A549 (cell line): Measurements from ENCODE around the gene MTRFR. TPM values are rescaled to one million over a fixed set of nuclear protein-coding genes. Genes with fewer than 3 reads are reported as not detected.

Experiments used
- ATAC-seq, 2 experiments: fragments of 200-7000 bp in 1 of 2; fragments of >200 bp in 1 of 2; cut with Nextera tagmentation in 1 of 2; cut with Tn5 transposase in 1 of 2; 3 replicates each; pipeline versions ENCODE4 v1.8.0 to v1.9.1; 2018 to 2020; ENCODE audit warnings: mild to moderate bottlenecking in 1 of 2, moderate library complexity in 1 of 2
- CTCF ChIA-PET: fragments of 300-600 bp; sonication (Branson Sonifier 250); formaldehyde crosslinking; extraction: SDS; loops from one replicate; lab custom pipeline; 2021; ENCODE audit warnings: antibody characterized with exemption, inconsistent platforms; lab: Yijun Ruan, JAX
- POLR2A ChIA-PET: fragments of 350-600 bp; formaldehyde crosslinking; extraction: SDS; loops from one replicate; lab custom pipeline; 2021; ENCODE audit warnings: antibody characterized with exemption, inconsistent platforms; lab: Yijun Ruan, JAX
- DNase-seq, 2 experiments: peaks; one replicate each; pipeline versions ENCODE4 v3.0.0 to v3.0.0-alpha.2; 2011 to 2016; ENCODE audit warnings: low read depth in 1 of 2, low spot score in 1 of 2
- FAIRE-seq: peaks from 2 replicates; lab custom pipeline; 2011; peaks lifted over from hg19 to GRCh38; lab: Jason Lieb, UNC
- H3K27ac ChIP-seq, 2 experiments: fragments of >200 bp; sonication (Bioruptor Twin); formaldehyde crosslinking; 3 replicates each; pipeline ENCODE4 v1.5.1; 2016 to 2017
- H3K4me1 ChIP-seq: fragments of >200 bp; sonication (Bioruptor Twin); formaldehyde crosslinking; 3 replicates; pipeline ENCODE4 v1.6.1; 2016
- H3K4me2 ChIP-seq: fragments of >200 bp; sonication (Bioruptor Twin); formaldehyde crosslinking; 3 replicates; pipeline ENCODE4 v1.6.1; 2016
- H3K4me3 ChIP-seq: fragments of >200 bp; sonication (Bioruptor Twin); formaldehyde crosslinking; 3 replicates; pipeline ENCODE4 v1.5.1; 2016
- H3K9me3 ChIP-seq: fragments of >200 bp; sonication (Bioruptor Twin); formaldehyde crosslinking; 3 replicates; pipeline ENCODE4 v1.6.1; 2016
- ATOH8 ChIP-seq: fragments of 250-450 bp; sonication (Bioruptor Pico); IDR thresholded peaks from 2 replicates; pipeline ENCODE4 v1.5.0; 2020; ENCODE audit warnings: low read depth, mild to moderate bottlenecking, moderate library complexity
- CBX2 ChIP-seq: fragments of 200-600 bp; sonication (generic); IDR thresholded peaks from 2 replicates; pipeline ENCODE4 v1.6.1; 2016; ENCODE audit warnings: low read depth, mild to moderate bottlenecking, borderline replicate concordance
- CHD2 ChIP-seq: fragments of 150-350 bp; IDR thresholded peaks from 2 replicates; pipeline ENCODE4 v1.6.1; 2014; ENCODE audit warnings: low read length; ENCODE audit not compliant: partially characterized antibody
- CHD4 ChIP-seq: fragments of 200-600 bp; sonication (generic); IDR thresholded peaks from 2 replicates; pipeline ENCODE4 v1.6.1; 2016; ENCODE audit warnings: antibody characterized with exemption, mild to moderate bottlenecking, borderline replicate concordance
- FOSL2 ChIP-seq, 2 experiments: fragments of 450-650 bp in 1 of 2; fragments of >200 bp in 1 of 2; sonication (Bioruptor Twin) in 1 of 2; formaldehyde crosslinking; IDR thresholded peaks; 2 replicates each; pipeline versions ENCODE4 v1.5.0 to v1.6.1; 2016 to 2020; ENCODE audit warnings: mild to moderate bottlenecking in 1 of 2, moderate library complexity in 1 of 2
- FOXS1 ChIP-seq: fragments of 250-450 bp; sonication (Bioruptor Pico); IDR thresholded peaks from 2 replicates; pipeline ENCODE4 v1.5.0; 2020; ENCODE audit warnings: mild to moderate bottlenecking, moderate library complexity
- GATA3 ChIP-seq: IDR thresholded peaks from 2 replicates; pipeline ENCODE4 v1.6.1; 2012; ENCODE audit warnings: borderline replicate concordance
- HMGXB4 ChIP-seq: fragments of 250-450 bp; sonication (Bioruptor Pico); IDR thresholded peaks from 2 replicates; pipeline ENCODE4 v1.5.0; 2021; ENCODE audit warnings: mild to moderate bottlenecking, moderate library complexity, borderline replicate concordance
- HOXA7 ChIP-seq: fragments of 250-450 bp; sonication (Bioruptor Pico); IDR thresholded peaks from 2 replicates; pipeline ENCODE4 v1.5.0; 2020; ENCODE audit warnings: mild to moderate bottlenecking, moderate library complexity
- HOXB13 ChIP-seq: fragments of 250-450 bp; sonication (Bioruptor Pico); IDR thresholded peaks from 2 replicates; pipeline ENCODE4 v1.5.0; 2020; ENCODE audit warnings: low read depth, mild to moderate bottlenecking, moderate library complexity
- KDM1A ChIP-seq: fragments of 200-600 bp; sonication (generic); IDR thresholded peaks from 2 replicates; pipeline ENCODE4 v1.6.1; 2016; ENCODE audit warnings: low read depth, mild to moderate bottlenecking
- MAZ ChIP-seq: fragments of 150-350 bp; IDR thresholded peaks from 2 replicates; pipeline ENCODE4 v1.6.1; 2014; ENCODE audit warnings: antibody characterized with exemption, low read depth, low read length, borderline replicate concordance
- POLR2A ChIP-seq: IDR thresholded peaks from 2 replicates; pipeline ENCODE4 v1.6.1; 2012; ENCODE audit warnings: mild to moderate bottlenecking, low read length
- POLR2AphosphoS2 ChIP-seq: conservative IDR thresholded peaks from 2 replicates; pipeline ENCODE4 v1.6.1; 2012; ENCODE audit warnings: low read length, improper control_type of control experiment, inconsistent platforms
- RAD21 ChIP-seq, 2 experiments: fragments of >200 bp in 1 of 2; sonication (Bioruptor Twin) in 1 of 2; formaldehyde crosslinking in 1 of 2; IDR thresholded peaks in 1 of 2; conservative IDR thresholded peaks in 1 of 2; 2 replicates in 1 of 2; 3 replicates in 1 of 2; pipeline ENCODE4 v1.6.1; 2012 to 2018; ENCODE audit warnings: inconsistent platforms in 1 of 2
- RARB ChIP-seq: fragments of 250-450 bp; sonication (Bioruptor Pico); IDR thresholded peaks from 2 replicates; pipeline ENCODE4 v1.8.0; 2021; ENCODE audit warnings: mild to moderate bottlenecking, moderate library complexity
- RCOR1 ChIP-seq: fragments of 150-350 bp; IDR thresholded peaks from 2 replicates; pipeline ENCODE4 v1.6.1; 2014; ENCODE audit warnings: antibody characterized with exemption, low read length, low read depth
- REST ChIP-seq: fragments of 200-600 bp; sonication (generic); IDR thresholded peaks from 2 replicates; pipeline ENCODE4 v1.6.1; 2016; ENCODE audit warnings: antibody characterized with exemption, mild to moderate bottlenecking, moderate library complexity
- TFCP2L1 ChIP-seq: fragments of 250-450 bp; sonication (Bioruptor Pico); IDR thresholded peaks from 2 replicates; pipeline ENCODE4 v1.5.0; 2021; ENCODE audit warnings: mild to moderate bottlenecking
- ZFP36 ChIP-seq: fragments of 450-650 bp; IDR thresholded peaks from 2 replicates; pipeline ENCODE4 v1.6.1; 2014; ENCODE audit warnings: borderline replicate concordance; ENCODE audit not compliant: partially characterized antibody
- WGBS: methylation state at CpG from one replicate; pipeline ENCODE4 v1.1.6; 2017; ENCODE audit errors: missing lambda C conversion rate; 5-methylcytosine and 5-hydroxymethylcytosine counted together
- polyA plus RNA-seq, 4 experiments: library from polyadenylated mRNA; depleted of rRNA in 3 of 4; stranded (reverse); fragments of >200 nt; fragmentation: RNase III in 1 of 4; extraction: RNeasy Plus Mini Kit Qiagen cat#74134 plus additional on column Dnase treatment in 1 of 4; gene quantifications; 2 replicates in 3 of 4; 3 replicates in 1 of 4; pipeline ENCODE4 v1.2.3, GENCODE V29; 2011 to 2017

The MTRFR gene
- polyA plus RNA-seq, 2 of the 4 experiments (the other 2 are of a cell fraction) = 15.5 to 25.2 TPM

GRCh38 chr12:123253641-123254459, 20.6 kb downstream of the MTRFR start:
- no peak for DNase-seq
- Histone ChIP-seq H3K4me2 (no peak overlapping the region), H3K4me3 (no peak overlapping the region), H3K27ac (no peak overlapping the region), H3K4me1 (peaks cover 34% of the 10 kb centered on the region), H3K9me3 (no peaks in the 10 kb centered on the region)
- FAIRE-seq = no peak
- 90% methylated on average over 23 of the region's 24 CpGs for WGBS
- ATAC-seq = no peak
- ChIA-PET CTCF (interaction anchor here (1.1 to 3.7 kb wide), 3 partner anchors 13 to 16 kb away, joined by 3 to 17 read pairs (median 3); no protein-coding TSS in a partner anchor), POLR2A (no interaction called here)
- TF ChIP-seq FOSL2 (IDR thresholded peaks at IDR 0.05) (no peak), FOSL2 (CRISPR knock-in tag; IDR thresholded peaks at IDR 0.05) (no peak), ZFP36 (no peak), CHD4 (no peak), RARB (CRISPR knock-in tag) (no peak), HMGXB4 (CRISPR knock-in tag) (no peak), HOXB13 (CRISPR knock-in tag) (no peak), POLR2AphosphoS2 (no peak), RCOR1 (no peak), GATA3 (no peak), RAD21 (conservative IDR thresholded peaks at IDR 0.05 in 1 of 2, IDR thresholded peaks at IDR 0.05 in 1 of 2) (no peak)
- TF ChIP-seq, all 56 proteins: peak for 0

- ChIA-PET CTCF (interaction anchor here (3.7 kb wide), 1 partner anchor 17 kb away, joined by 17 read pairs; no protein-coding TSS in a partner anchor), POLR2A (interaction anchor here (2.0 kb wide), 1 partner anchor 22 kb away, joined by 4 read pairs; the partner anchor contains the start of genes MPHOSPH9 and MTRFR)
- H3K9me3 ChIP-seq = no peaks in the 10 kb centered on the region
- no peak overlapping the region for H3K27ac ChIP-seq
- H3K4me2 ChIP-seq = no peak overlapping the region
- no peak overlapping the region for H3K4me3 ChIP-seq
- no peak for ATAC-seq
- peaks cover 34% of the 10 kb centered on the region for H3K4me1 ChIP-seq
- TF ChIP-seq HOXA7 (CRISPR knock-in tag) (no peak), POLR2A (no peak), HMGXB4 (CRISPR knock-in tag) (no peak), MAZ (no peak), CBX2 (no peak), ATOH8 (CRISPR knock-in tag) (no peak), TFCP2L1 (CRISPR knock-in tag) (no peak), CHD2 (no peak), REST (no peak), KDM1A (no peak), FOXS1 (CRISPR knock-in tag) (no peak)
- TF ChIP-seq, all 56 proteins: peak for 0
- DNase-seq (no peak), FAIRE-seq (no peak)
- WGBS = 95% methylated on average over 5 of the region's 5 CpGs
These were observed 21.7 kb downstream of the MTRFR start for GRCh38 chr12:123254853-123255446.
